ENCODE results near the gene PARG.
"Not testable (repeated sequence)": the region's sequence is repeated elsewhere in the genome, so short reads cannot be mapped to it uniquely, and the experiment has no call there.

The PARG gene

DNA sequence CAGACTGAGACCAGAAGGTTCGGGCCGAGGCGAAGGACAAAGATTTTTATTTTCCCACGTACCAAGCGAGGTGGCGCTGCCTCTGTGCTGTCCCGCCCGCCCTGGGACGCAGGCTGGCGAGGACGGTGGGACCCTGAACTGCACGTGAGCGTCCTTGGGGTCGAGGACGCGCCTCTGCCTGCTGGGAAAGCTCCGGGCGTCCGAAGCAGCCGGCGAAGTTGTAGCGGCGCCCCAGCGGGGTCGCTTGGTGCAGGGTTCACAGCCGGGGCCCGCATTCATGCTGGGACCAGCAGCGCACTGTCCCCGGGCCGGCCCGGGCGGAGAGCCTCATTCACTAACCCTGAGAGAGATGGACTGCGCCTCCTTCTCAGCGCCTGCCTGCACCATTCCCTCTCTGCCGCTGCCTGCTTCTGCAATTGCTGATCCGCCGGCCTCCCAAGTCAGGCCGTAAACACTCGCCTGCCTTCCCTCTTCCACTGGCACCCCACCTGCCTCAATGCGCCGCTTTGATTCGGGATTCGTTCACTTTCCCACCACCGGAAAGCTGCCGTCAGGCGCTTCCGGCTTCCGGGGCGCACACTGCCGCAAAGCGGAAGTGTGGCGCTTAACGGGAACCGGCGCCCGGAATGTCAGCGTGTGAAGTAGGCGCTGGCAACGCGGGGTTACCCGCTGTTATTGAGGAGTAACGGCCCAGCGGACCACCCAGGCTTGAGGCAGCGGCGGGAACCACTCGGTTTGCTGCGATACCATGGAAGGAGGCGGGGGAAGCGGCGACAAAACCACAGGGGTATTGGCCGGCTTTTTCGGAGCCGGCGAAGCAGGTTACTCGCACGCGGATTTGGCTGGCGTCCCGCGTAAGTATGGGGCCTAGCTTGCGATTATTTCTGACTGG, at the start of gene PARG, which contains the start of gene TIMM23B:
Gene PARG, minus strand, starts transcription at position 581 of the 892 bp plus-strand sequence. Its CDS starts 302 bp downstream, at position 279.
Gene TIMM23B, plus strand, starts transcription at position 607 of the 892 bp plus-strand sequence. Its CDS starts 142 bp downstream, at position 749.
- DNase-seq = peak; percentile 76

- DNase-seq = not testable (repeated sequence)
Measured at GRCh38 chr10:49988376-49988775, 46.5 kb upstream of the PARG start, which contains the start of gene AGAP6. Gene AGAP6, plus strand, starts transcription at chr10:49988406. Its CDS starts 310 bp downstream, at chr10:49988716.

- not testable (repeated sequence) for DNase-seq
Measured at GRCh38 chr10:49987207-49987606, 45.4 kb upstream of the PARG start.

GRCh38 chr10:49977756-49978155, 35.9 kb upstream of the PARG start:
- DNase-seq = not testable (repeated sequence)

GRCh38 chr10:49972094-49972493, 30.3 kb upstream of the PARG start:
- DNase-seq = not testable (repeated sequence)

DNA sequence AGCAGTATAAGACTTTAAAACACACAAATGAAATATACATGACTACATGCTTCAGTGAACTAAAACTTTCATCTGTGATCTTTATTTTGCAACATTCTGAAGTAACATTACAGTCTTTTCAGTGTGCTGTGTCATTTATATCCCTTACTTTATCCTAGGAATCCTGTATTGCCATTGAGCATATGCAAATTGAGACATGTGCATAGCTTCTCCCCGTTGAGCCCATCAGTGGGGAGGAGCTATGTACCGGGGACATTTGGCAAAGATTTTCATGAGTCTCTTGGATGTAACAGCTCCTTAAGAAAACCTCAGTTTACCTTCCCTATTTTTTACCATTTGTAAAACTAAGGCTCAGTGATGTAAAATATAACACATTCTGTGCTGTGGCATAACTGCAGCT, 29.6 kb upstream of the PARG start:
- DNase-seq = not testable (repeated sequence)

DNA sequence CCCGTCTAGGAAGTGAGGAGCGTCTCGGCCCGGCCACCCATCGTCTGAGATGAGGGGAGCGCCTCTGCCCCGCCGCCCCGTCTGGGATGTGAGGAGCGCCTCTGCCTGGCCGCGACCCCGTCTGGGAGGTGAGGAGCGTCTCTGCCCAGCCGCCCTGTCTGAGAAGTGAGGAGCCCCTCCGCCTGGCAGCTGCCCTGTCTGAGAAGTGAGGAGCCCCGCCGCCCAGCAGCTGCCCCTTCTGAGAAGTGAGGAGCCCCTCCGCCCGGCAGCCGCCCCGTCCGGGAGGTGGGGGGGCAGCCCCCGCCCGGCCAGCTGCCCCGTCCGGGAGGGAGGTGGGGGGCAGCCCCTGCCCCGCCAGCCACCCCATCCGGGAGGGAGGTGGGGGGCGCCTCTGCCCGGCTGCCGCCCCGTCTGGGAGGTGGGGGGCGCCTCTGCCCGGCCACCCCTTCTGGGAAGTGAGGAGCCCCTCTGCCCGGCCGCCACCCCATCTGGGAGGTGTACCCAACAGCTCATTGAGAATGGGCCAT, 28.6 kb upstream of the PARG start:
- DNase-seq = not testable (repeated sequence)

- DNase-seq = not testable (repeated sequence)
Measured at GRCh38 chr10:49953122-49953521, 11.3 kb upstream of the PARG start.

DNA sequence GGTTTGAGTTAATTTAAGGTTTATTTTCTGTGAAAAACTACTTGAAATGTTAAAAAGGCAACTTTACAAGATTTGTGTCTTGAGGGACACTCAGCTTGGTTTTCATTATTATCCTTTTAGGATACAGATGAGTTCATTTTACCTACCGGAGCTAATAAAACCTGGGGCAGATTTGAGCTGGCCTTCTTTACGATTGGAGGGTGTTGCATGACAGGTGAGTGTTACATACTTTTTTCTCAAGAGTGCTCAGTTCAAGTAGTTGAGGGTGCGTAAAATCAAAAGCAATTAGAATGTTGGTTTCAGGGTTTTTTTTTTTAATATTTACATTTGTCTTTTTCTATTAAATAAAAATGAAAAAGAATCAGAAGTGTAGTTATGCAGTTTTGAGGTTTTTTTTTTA, 10.2 kb upstream of the PARG start:
- DNase-seq = not testable (repeated sequence)

GRCh38 chr10:49948737-49949136, 6.9 kb upstream of the PARG start:
- not testable (repeated sequence) for DNase-seq

GRCh38 chr10:49948142-49948541, 6.3 kb upstream of the PARG start:
- not testable (repeated sequence) for DNase-seq

- DNase-seq = not testable (repeated sequence)
Measured at GRCh38 chr10:49943607-49944006, 1.8 kb upstream of the PARG start.

DNA sequence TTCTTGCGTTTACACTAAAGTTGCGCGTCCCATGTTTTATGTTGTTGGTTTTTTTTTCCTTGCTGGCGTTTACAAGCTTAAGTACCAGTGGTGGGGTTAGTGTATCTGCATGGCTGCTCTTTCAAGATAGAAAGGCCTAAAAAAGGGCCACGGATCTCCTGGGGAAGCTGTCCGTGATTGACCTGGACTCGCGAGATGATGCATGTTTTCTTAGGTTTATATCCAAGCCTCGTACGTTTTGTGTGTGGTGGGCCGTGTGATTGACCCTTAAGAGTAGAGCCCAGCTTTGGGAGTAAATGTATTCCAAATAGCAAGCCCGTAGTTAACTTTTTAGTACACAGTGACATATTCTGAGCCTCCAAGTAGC, 495 bp upstream of the PARG start:
- not testable (repeated sequence) for DNase-seq

GRCh38 chr10:49931959-49932728, 9.7 kb downstream of the PARG start:
- DNase-seq = not testable (repeated sequence)

DNA sequence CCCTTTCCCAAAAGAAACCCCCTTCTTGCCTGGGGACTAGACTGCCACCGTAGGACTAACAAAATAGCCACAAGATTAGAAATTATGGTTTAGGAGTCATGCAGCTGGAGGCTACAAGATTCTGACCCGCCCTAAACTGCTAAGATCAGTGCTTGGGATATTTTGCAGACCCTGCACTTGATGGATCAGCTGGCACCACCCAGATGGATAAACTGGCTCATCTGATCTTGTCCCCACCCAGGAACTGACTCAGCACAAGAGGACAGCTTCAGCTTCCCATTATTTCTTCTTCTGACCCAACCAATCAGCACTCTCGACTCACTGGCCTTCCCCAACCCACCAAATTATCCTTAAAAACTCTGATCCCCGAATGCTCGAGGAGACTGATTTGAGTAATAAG, 10.6 kb downstream of the PARG start:
- DNase-seq = not testable (repeated sequence)

DNA sequence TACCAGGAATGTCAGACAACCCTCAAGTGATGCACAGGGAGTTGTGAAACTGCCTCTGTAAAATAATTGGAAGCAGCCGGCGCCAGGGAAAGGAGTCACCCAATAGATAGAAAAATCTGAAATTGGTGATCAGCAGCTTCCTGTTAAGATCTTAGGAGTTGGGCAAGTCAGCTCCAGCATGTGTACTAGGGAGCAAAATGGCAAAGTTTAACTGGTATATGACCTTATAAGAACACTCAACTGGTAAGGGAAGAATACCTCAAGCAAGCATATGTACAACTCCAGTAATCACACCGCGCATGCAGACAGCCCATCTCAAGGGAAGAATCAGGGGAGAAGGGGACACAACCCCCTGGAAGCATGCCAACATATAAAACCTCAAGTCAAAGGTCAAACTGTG, 18.3 kb downstream of the PARG start:
- not testable (repeated sequence) for DNase-seq

GRCh38 chr10:49922041-49922440, 19.8 kb downstream of the PARG start:
- DNase-seq = not testable (repeated sequence)

GRCh38 chr10:49917927-49918326, 23.9 kb downstream of the PARG start:
- not testable (repeated sequence) for DNase-seq

- DNase-seq = not testable (repeated sequence)
Measured at GRCh38 chr10:49916451-49916850, 25.4 kb downstream of the PARG start.

DNA sequence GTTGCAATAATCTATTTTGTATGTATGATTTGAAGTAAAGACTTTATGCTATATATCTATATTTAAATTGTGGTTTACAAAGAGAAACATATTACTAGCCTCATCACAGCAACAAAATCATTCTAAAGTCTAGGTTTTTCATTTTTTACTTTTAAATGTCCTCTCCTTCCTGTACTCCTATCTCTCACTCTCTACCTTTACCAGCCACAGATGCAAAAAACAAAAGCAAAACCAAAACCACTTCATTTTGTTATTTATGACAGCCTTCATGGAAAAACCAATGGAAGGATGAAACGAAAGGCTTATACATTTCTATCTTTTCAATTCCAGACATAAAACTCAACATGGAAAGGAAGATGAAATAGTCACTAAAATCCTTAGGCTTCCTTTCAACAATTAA, 31.5 kb downstream of the PARG start:
- DNase-seq = not testable (repeated sequence)

DNA sequence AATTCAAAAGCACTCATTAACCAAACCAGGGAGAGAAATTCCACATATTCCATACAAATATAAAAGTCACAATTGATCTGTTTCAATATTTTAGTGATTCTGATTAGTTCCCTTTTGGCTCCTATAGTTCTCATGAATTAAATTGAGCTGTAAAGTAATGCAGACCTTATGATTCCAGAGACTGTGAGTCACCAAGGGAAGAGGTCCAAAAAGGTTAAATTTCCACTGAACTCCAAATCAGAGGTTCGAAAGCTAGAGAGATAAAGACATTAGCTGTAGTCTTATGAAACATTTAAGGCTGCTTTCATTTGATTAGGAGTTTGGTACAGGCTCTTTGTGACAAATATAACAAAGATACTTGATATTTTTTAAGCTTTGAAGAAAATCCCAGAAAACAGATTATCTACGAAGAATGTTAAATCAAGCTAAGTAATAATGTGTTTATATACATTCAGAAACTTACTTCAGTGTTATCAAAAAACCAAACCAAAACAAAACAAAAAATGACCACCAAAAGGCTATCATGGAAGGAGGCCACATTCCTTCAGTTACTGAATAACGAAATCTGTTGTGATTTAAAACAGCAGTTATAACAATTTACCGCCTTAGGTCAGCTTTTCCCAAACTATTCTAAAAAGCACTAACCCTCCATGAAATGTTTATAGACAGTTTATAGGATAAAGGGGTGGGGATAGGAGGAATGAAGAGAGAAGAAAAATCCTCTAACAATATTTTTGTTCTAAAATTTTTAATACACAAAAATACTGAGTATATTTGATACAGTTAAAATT, 33.3 kb downstream of the PARG start:
- not testable (repeated sequence) for DNase-seq

DNA sequence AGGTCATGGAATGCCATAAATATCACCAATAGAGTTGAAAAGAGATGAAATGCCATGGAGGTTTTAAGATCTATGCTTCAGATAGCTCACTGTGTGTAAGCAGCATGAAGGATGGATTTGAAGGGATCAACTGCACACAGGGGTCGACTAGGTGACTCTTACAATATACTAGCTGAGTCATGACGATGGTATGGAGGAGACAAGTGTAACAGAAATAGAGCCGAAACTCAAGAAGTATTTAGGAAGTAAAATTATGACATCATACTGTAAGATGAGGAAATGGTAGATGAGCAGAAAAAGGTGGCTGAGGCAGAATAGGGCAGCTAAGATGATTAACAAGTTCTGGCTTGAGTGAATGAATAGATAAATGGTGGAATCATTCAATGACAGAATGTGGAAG, 38.0 kb downstream of the PARG start:
- DNase-seq = not testable (repeated sequence)
